Measurements from ENCODE around the gene RPF1. TPM values are rescaled to one million over a fixed set of nuclear protein-coding genes. Genes with fewer than 3 reads are reported as not detected.

The RPF1 gene
- total RNA-seq, 1 experiment from 2014 or later: 36.1 TPM

GRCh38 chr1:84488107-84488506, 9.0 kb downstream of the RPF1 start:
- H2AFZ ChIP-seq (ENCODE audit: low read length): no peak overlapping the region
- no peak overlapping the region for H3K9ac ChIP-seq (ENCODE audit: extremely low read depth, insufficient read length, low read length)
- H3K79me2 ChIP-seq (ENCODE audit: insufficient read depth, low read length): no peaks in the 10 kb centered on the region
- no peak overlapping the region for H3K4me2 ChIP-seq (ENCODE audit: insufficient read depth, insufficient read length, low read length)
- H3K18ac ChIP-seq (ENCODE audit: insufficient read length, low read depth, low read length): no peak overlapping the region
- H3K56ac ChIP-seq (ENCODE audit: insufficient read length, low read depth, low read length): no peak overlapping the region
- H3K27me3 ChIP-seq (ENCODE audit: insufficient read depth, low read length): no peaks in the 10 kb centered on the region
- H4K5ac ChIP-seq (ENCODE audit: insufficient read length, low read depth, low read length): no peak overlapping the region
- no peak overlapping the region for H3K27ac ChIP-seq (ENCODE audit: insufficient read length, low read depth, low read length)
- no peak overlapping the region for H3K27ac Mint-ChIP-seq
- H2BK12ac ChIP-seq (ENCODE audit: insufficient read length, low read depth, low read length): no peak overlapping the region
- no peaks in the 10 kb centered on the region for H3K4me1 ChIP-seq (ENCODE audit: insufficient read depth, low read length)
- no peak overlapping the region for H3K23ac ChIP-seq (ENCODE audit: insufficient read length, low read depth, low read length)
- no peak overlapping the region for H3K4me3 Mint-ChIP-seq
- H3K4me1 Mint-ChIP-seq: no peaks in the 10 kb centered on the region
- H3K36me3 Mint-ChIP-seq (ENCODE audit: insufficient read depth in 1 of 3, low read depth in 3 of 3): peaks cover 26 to 67% (median 52%) of the 10 kb centered on the region in 3 experiments
- H3K9me3 Mint-ChIP-seq: no peaks in the 10 kb centered on the region
- no peak overlapping the region for H3T11ph ChIP-seq (ENCODE audit: low read length)
- H3K23me2 ChIP-seq (ENCODE audit: insufficient read length, low read depth, low read length, poor library complexity, severe bottlenecking): no peaks in the 10 kb centered on the region
- H2BK20ac ChIP-seq (ENCODE audit: low read depth, low read length, poor library complexity, severe bottlenecking): no peak overlapping the region
- no peaks in the 10 kb centered on the region for H4K20me1 ChIP-seq (ENCODE audit: control insufficient read depth, insufficient read depth, insufficient read length)
- no peak overlapping the region for H2BK120ac ChIP-seq (ENCODE audit: low read depth, low read length, poor library complexity, severe bottlenecking)
- no peak overlapping the region for H3K4ac ChIP-seq (ENCODE audit: low read depth, low read length)
- H2BK5ac ChIP-seq (ENCODE audit: insufficient read length, low read length): no peak overlapping the region
- no peaks in the 10 kb centered on the region for H3K79me1 ChIP-seq (ENCODE audit: insufficient read depth, low read depth, low read length, poor library complexity, severe bottlenecking)
- H3K27me3 Mint-ChIP-seq (ENCODE audit: low read depth): no peaks in the 10 kb centered on the region
- H3K14ac ChIP-seq (ENCODE audit: insufficient read depth, low read length): no peak overlapping the region
- no peak overlapping the region for H4K8ac ChIP-seq (replicated peaks; ENCODE audit: insufficient read length, low read depth, low read length)
- no peak overlapping the region for H2AK5ac ChIP-seq (ENCODE audit: insufficient read length, low read length)
- no peak overlapping the region for H4K91ac ChIP-seq (ENCODE audit: insufficient read length, low read depth, low read length)
- TF ChIP-seq CTCF (conservative IDR thresholded peaks at IDR 0.05): no peak
- no peak for DNase-seq
- H2BK15ac ChIP-seq (ENCODE audit: low read depth, low read length): no peak overlapping the region
- no CpG with 5 or more reads among the region's 3 CpGs for WGBS (ENCODE audit: extremely low coverage, insufficient read length, low lambda C conversion rate)
- no peaks in the 10 kb centered on the region for H3K9me3 ChIP-seq (ENCODE audit: control insufficient read depth, low read depth, low read length)
